K562 (cell line): Measurements from ENCODE around the gene LDLR. TPM values are rescaled to one million over a fixed set of nuclear protein-coding genes. Genes with fewer than 3 reads are reported as not detected.

Experiments
- ATAC-seq: fragments of 200-7000 bp; cut with Tn5 transposase; 3 replicates; pipeline ENCODE4 v1.9.1; 2020; ENCODE audit warnings: moderate library complexity
- BruUV-seq: library from RNA; stranded (reverse); fragments of 400-500 nt; replicated peaks from 2 replicates; lab custom pipeline; 2021; lab: Mats Ljungman, UMichigan
- CTCF ChIA-PET: fragments of 300-600 bp; formaldehyde crosslinking; extraction: SDS; loops from one replicate; lab custom pipeline; 2021; ENCODE audit warnings: low intra/inter-chr PET ratio; lab: Yijun Ruan, JAX
- POLR2A ChIA-PET: fragments of 300-600, 350-650 bp; sonication (Branson Sonifier 250); formaldehyde crosslinking; extraction: SDS; loops from one replicate; lab custom pipeline; 2021; ENCODE audit warnings: antibody characterized with exemption, inconsistent platforms; lab: Yijun Ruan, JAX
- DNase-seq, 4 experiments: peaks; one replicate each; pipeline versions ENCODE4 v3.0.0 to v3.0.0-alpha.2; 2011 to 2018; ENCODE audit warnings: low spot score in 3 of 4, mixed read lengths in 3 of 4; ENCODE audit errors: extremely low read depth in 1 of 4
- FAIRE-seq: peaks from 2 replicates; lab custom pipeline; 2011; peaks lifted over from hg19 to GRCh38; lab: Jason Lieb, UNC
- H2AFZ ChIP-seq: 2 replicates; pipeline ENCODE4 v1.6.0; 2011; ENCODE audit warnings: low read depth, low read length, control low read depth, inconsistent platforms
- H3K27ac ChIP-seq: fragments of 200-600 bp; 3 replicates; pipeline ENCODE4 v1.8.0; 2011; ENCODE audit warnings: low read depth, mild to moderate bottlenecking, control low read depth, inconsistent platforms, low read length, moderate library complexity, mixed read lengths; ENCODE audit errors: extremely low read depth
- H3K27me3 ChIP-seq, 2 experiments: fragments of 300-600 bp in 1 of 2; 2 replicates in 1 of 2; 3 replicates in 1 of 2; pipeline versions ENCODE4 v1.6.0 to v1.8.0; 2011; ENCODE audit warnings: inconsistent platforms in 2 of 2, low read length in 2 of 2, mild to moderate bottlenecking in 1 of 2, mixed read lengths in 1 of 2, moderate library complexity in 1 of 2; ENCODE audit not compliant: control insufficient read depth in 2 of 2, insufficient read depth in 2 of 2
- H3K36me3 ChIP-seq: fragments of 300-600 bp; 3 replicates; pipeline ENCODE4 v1.8.0; 2011; ENCODE audit warnings: mild to moderate bottlenecking, low read length, inconsistent platforms; ENCODE audit not compliant: control insufficient read depth, insufficient read depth
- H3K4me1 ChIP-seq, 2 experiments: fragments of 200-600 bp in 1 of 2; replicated peaks in 1 of 2; 2 replicates in 1 of 2; 3 replicates in 1 of 2; pipeline versions ENCODE4 v1.5.1 to v1.8.0; 2011; ENCODE audit warnings: inconsistent platforms in 2 of 2, low read length in 2 of 2, mild to moderate bottlenecking in 1 of 2, mixed read lengths in 1 of 2, moderate library complexity in 1 of 2; ENCODE audit not compliant: control insufficient read depth in 2 of 2, insufficient read depth in 2 of 2
- H3K4me2 ChIP-seq: 2 replicates; pipeline ENCODE4 v1.6.1; 2011; ENCODE audit warnings: low read length, control low read depth, inconsistent platforms, mixed read lengths; ENCODE audit not compliant: insufficient read depth
- H3K4me3 ChIP-seq: fragments of 200-600 bp; sonication (generic), shearing (Covaris generic); 2 replicates; pipeline ENCODE4 v1.5.1; 2016; ENCODE audit warnings: control low read depth, inconsistent platforms
- H3K79me2 ChIP-seq: fragments of 200-600 bp; 3 replicates; pipeline ENCODE4 v1.8.0; 2011; ENCODE audit warnings: low read length, inconsistent platforms; ENCODE audit not compliant: control insufficient read depth, insufficient read depth
- H3K9ac ChIP-seq, 2 experiments: 2 replicates each; pipeline versions ENCODE4 v1.6.0 to v1.6.1; 2011; ENCODE audit warnings: low read depth in 2 of 2, low read length in 2 of 2, control low read depth in 1 of 2, inconsistent platforms in 1 of 2, mild to moderate bottlenecking in 1 of 2, mixed read lengths in 1 of 2; ENCODE audit not compliant: insufficient read depth in 1 of 2
- H3K9me1 ChIP-seq: one replicate; pipeline ENCODE4 v1.6.0; 2011; ENCODE audit warnings: inconsistent platforms, mild to moderate bottlenecking, low read length, moderate library complexity; ENCODE audit not compliant: control insufficient read depth, insufficient read depth
- H3K9me3 ChIP-seq: replicated peaks from 2 replicates; pipeline ENCODE4 v1.5.1; 2011; ENCODE audit warnings: low read depth, low read length, inconsistent platforms; ENCODE audit not compliant: control insufficient read depth, insufficient read depth
- H4K20me1 ChIP-seq: replicated peaks from 2 replicates; pipeline ENCODE4 v1.6.1; 2011; ENCODE audit warnings: low read length, inconsistent platforms, mixed read lengths; ENCODE audit not compliant: control insufficient read depth, insufficient read depth
- EHMT2 ChIP-seq: fragments of 450-650 bp; IDR thresholded peaks from 2 replicates; pipeline ENCODE4 v1.6.1; 2018; ENCODE audit warnings: antibody characterized with exemption
- OTX1 ChIP-seq: fragments of 450-650 bp; formaldehyde crosslinking; IDR thresholded peaks from 2 replicates; pipeline ENCODE4 v1.4.0; 2022; ENCODE audit warnings: mild to moderate bottlenecking
- POLR2A ChIP-seq: fragments of 450-650 bp; conservative IDR thresholded peaks from 2 replicates; pipeline ENCODE4 v1.6.1; 2016
- POLR2AphosphoS2 ChIP-seq: IDR thresholded peaks from 2 replicates; pipeline ENCODE4 v1.6.1; 2012; ENCODE audit warnings: low read length, improper control_type of control experiment
- POLR3A ChIP-seq: IDR thresholded peaks from 2 replicates; pipeline ENCODE4 v1.6.1; 2011; ENCODE audit warnings: borderline replicate concordance, mild to moderate bottlenecking, moderate library complexity; ENCODE audit not compliant: insufficient read length, insufficient read depth; ENCODE audit errors: extremely low read depth
- RBFOX2 ChIP-seq: fragments of 200-400 bp; formaldehyde crosslinking; IDR thresholded peaks from 2 replicates; pipeline ENCODE4 v1.6.1; 2017; ENCODE audit warnings: low read depth, mild to moderate bottlenecking, low read length, moderate library complexity
- YY1 ChIP-seq, 3 experiments: IDR thresholded peaks; 2 replicates each; pipeline ENCODE4 v1.6.1; 2011; ENCODE audit warnings: low read length in 2 of 3, mild to moderate bottlenecking in 2 of 3, moderate library complexity in 2 of 3, borderline replicate concordance in 1 of 3, control low read depth in 1 of 3, low read depth in 1 of 3; ENCODE audit not compliant: insufficient read depth in 3 of 3, insufficient replicate concordance in 2 of 3, control insufficient read depth in 1 of 3, insufficient read length in 1 of 3; ENCODE audit errors: extremely low read depth in 1 of 3
- ZNF224 ChIP-seq: sonication (generic); formaldehyde crosslinking; IDR thresholded peaks from 2 replicates; pipeline ENCODE4 v1.8.0; 2022; ENCODE audit warnings: mild to moderate bottlenecking, missing genetic modification reagents
- ZNF311 ChIP-seq: fragments of 250-450 bp; sonication (Bioruptor Pico); IDR thresholded peaks from 2 replicates; pipeline ENCODE4 v1.4.0; 2020; ENCODE audit warnings: mild to moderate bottlenecking, moderate library complexity
- WGBS: fragments of 100-300 bp; shearing (Covaris generic); methylation state at CpG from one replicate; pipeline ENCODE4 v1.1.6; 2016; ENCODE audit warnings: low coverage, mixed read lengths; ENCODE audit not compliant: insufficient coverage; ENCODE audit errors: missing lambda C conversion rate; 5-methylcytosine and 5-hydroxymethylcytosine counted together
- in situ Hi-C: fragments of 300-500 bp; cut with MboI; formaldehyde crosslinking; loops from 4 replicates; pipeline ENCODE4 v1.15.0; 2018; ENCODE audit warnings: inconsistent platforms, mixed read lengths
- intact Hi-C: fragments of 100-400 bp; cut with micrococcal nuclease; formaldehyde crosslinking; loops from 2 replicates; pipeline ENCODE4 v1.14.2; 2022
- polyA plus RNA-seq, 8 experiments: library from polyadenylated mRNA; depleted of rRNA in 4 of 8; stranded (reverse) in 5 of 8; unstranded in 3 of 8; fragments of >200 nt; fragmentation: Nextera tagmentation in 2 of 8; fragmentation: Illumina TruSeq in 1 of 8; extraction: Ambion mirVana in 2 of 8; extraction: Trizol in 1 of 8; gene quantifications; 2 replicates each; pipeline versions ENCODE4 v1.2.1 to v1.2.3, GENCODE V29; 2011 to 2014; ENCODE audit warnings: inconsistent platforms in 1 of 8, missing spikeins in 1 of 8
- total RNA-seq, 7 experiments: library from RNA; depleted of rRNA in 6 of 7; stranded (reverse); fragments of >200 nt in 6 of 7; fragmentation: Illumina TruSeq in 2 of 7; extraction: Trizol in 2 of 7; gene quantifications; 2 replicates each; pipeline versions ENCODE4 v1.2.1 to v1.2.3, GENCODE V29; 2011 to 2021; ENCODE audit warnings: low replicate concordance in 1 of 7
- TF ChIP-seq, protein P1 (sequence below), 2 experiments: fragments of 450-650 bp in 1 of 2; sonication (generic) in 1 of 2; formaldehyde crosslinking in 1 of 2; IDR thresholded peaks in 1 of 2; conservative IDR thresholded peaks in 1 of 2; 2 replicates each; pipeline versions ENCODE4 v1.6.1 to v1.8.1; 2016 to 2023; ENCODE audit warnings: mild to moderate bottlenecking in 2 of 2, moderate library complexity in 2 of 2, inconsistent platforms in 1 of 2, missing genetic modification reagents in 1 of 2
- TF ChIP-seq, protein P2 (sequence below): sonication (generic); formaldehyde crosslinking; IDR thresholded peaks from 2 replicates; pipeline ENCODE4 v1.8.0; 2022; ENCODE audit warnings: mild to moderate bottlenecking, missing genetic modification reagents
- TF ChIP-seq, protein P3 (sequence below): fragments of 450-650 bp; formaldehyde crosslinking; IDR thresholded peaks from 2 replicates; pipeline ENCODE4 v1.4.0; 2020; ENCODE audit warnings: mild to moderate bottlenecking, moderate library complexity

The LDLR gene
- total and polyA plus RNA-seq, 9 of the 15 experiments (the other 6 are each of a cell fraction or from before 2014, with no cell fraction given), result 19.9 to 114 (median 56.3) TPM

DNA sequence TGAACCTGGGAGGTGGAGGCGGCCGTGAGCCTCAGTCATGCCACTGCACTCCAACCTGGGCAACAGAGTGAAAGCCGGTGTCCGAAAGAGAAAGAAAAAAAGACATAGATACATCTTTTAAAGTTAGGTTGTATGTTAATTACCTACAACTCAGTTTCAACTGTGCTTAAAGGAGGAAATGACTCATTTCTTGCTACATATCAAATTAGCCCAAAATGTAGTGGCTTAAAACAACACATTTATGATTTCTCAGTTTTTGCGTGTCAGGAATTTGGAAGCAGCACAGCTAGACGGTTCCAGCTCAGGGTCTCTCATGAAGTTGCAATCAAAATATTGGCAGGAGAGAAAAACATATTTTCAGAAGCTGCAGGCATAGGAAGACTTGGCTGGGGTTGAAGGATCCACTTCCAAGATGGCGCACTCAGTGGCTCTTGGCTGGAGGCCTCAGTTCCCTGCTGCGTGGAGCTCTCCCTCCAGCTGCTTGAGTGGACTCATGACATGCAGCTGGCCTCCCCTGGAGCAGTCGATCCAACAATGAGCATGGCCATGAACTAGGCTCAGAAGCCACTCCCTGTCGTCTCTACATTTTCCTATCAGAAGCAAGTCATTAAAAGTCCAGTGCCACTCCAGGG, 7.1 kb downstream of the LDLR start:
- peaks cover 96% of the 10 kb centered on the region for H3K36me3 ChIP-seq
- H3K4me1 ChIP-seq, result peaks cover 36 to 41% of the 10 kb centered on the region in 2 experiments
- WGBS, result 70% methylated on average over 10 of the region's 10 CpGs
- H3K4me2 ChIP-seq, result peak overlapping the region; percentile 32; the same call in 1 of the 2 replicates
- H3K9me3 ChIP-seq, result no peaks in the 10 kb centered on the region
- no peak overlapping the region for H2AFZ ChIP-seq
- H3K27ac ChIP-seq, result peak overlapping the region; percentile 81
- DNase-seq (no peak), ATAC-seq (no peak), FAIRE-seq (no peak)
- H3K4me3 ChIP-seq, result no peak overlapping the region
- peaks cover 75% of the 10 kb centered on the region for H4K20me1 ChIP-seq
- peaks cover 18% of the 10 kb centered on the region for H3K9me1 ChIP-seq
- no TSS peak for BruUV-seq
- H3K27me3 ChIP-seq, result no peaks in the 10 kb centered on the region
- in situ Hi-C loops (no loop called here), intact Hi-C loops (no loop called here)
- H3K79me2 ChIP-seq, result peaks cover 97% of the 10 kb centered on the region
- ChIA-PET CTCF (no interaction called here), POLR2A (interaction anchor here (0.6 to 2.4 kb wide), 7 partner anchors 10 to 1273 kb away, joined by 3 to 8 read pairs (median 3); no protein-coding TSS in a partner anchor)
- H3K9ac ChIP-seq, result peak overlapping the region; percentile 11 to 41; a peak in 3 of 4 replicates
- peak; percentile 61; the same call in 1 of the 2 replicates for TF ChIP-seq POLR2AphosphoS2
- no peak for TF ChIP-seq POLR3A
- TF ChIP-seq ZNF224 (CRISPR knock-in tag), result 0 out of 2 replicates have a peak, but pooled peaks have one; percentile 49
- TF ChIP-seq, protein P1, sequence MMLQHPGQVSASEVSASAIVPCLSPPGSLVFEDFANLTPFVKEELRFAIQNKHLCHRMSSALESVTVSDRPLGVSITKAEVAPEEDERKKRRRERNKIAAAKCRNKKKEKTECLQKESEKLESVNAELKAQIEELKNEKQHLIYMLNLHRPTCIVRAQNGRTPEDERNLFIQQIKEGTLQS (IDR thresholded peaks at IDR 0.05), result peak; percentile 38
- TF ChIP-seq, protein P1 (CRISPR knock-in tag; conservative IDR thresholded peaks at IDR 0.05), result no peak
- TF ChIP-seq EHMT2, result peak; percentile 65; the same call in 1 of the 2 replicates
- peak; percentile 73 for TF ChIP-seq RBFOX2
- TF ChIP-seq, protein P2, sequence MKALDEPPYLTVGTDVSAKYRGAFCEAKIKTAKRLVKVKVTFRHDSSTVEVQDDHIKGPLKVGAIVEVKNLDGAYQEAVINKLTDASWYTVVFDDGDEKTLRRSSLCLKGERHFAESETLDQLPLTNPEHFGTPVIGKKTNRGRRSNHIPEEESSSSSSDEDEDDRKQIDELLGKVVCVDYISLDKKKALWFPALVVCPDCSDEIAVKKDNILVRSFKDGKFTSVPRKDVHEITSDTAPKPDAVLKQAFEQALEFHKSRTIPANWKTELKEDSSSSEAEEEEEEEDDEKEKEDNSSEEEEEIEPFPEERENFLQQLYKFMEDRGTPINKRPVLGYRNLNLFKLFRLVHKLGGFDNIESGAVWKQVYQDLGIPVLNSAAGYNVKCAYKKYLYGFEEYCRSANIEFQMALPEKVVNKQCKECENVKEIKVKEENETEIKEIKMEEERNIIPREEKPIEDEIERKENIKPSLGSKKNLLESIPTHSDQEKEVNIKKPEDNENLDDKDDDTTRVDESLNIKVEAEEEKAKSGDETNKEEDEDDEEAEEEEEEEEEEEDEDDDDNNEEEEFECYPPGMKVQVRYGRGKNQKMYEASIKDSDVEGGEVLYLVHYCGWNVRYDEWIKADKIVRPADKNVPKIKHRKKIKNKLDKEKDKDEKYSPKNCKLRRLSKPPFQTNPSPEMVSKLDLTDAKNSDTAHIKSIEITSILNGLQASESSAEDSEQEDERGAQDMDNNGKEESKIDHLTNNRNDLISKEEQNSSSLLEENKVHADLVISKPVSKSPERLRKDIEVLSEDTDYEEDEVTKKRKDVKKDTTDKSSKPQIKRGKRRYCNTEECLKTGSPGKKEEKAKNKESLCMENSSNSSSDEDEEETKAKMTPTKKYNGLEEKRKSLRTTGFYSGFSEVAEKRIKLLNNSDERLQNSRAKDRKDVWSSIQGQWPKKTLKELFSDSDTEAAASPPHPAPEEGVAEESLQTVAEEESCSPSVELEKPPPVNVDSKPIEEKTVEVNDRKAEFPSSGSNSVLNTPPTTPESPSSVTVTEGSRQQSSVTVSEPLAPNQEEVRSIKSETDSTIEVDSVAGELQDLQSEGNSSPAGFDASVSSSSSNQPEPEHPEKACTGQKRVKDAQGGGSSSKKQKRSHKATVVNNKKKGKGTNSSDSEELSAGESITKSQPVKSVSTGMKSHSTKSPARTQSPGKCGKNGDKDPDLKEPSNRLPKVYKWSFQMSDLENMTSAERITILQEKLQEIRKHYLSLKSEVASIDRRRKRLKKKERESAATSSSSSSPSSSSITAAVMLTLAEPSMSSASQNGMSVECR (CRISPR knock-in tag), result peak; percentile 39; the same call in 1 of the 2 replicates
- 0 out of 2 replicates have a peak, but pooled peaks have one; percentile 61 for TF ChIP-seq OTX1 (CRISPR knock-in tag)
- TF ChIP-seq, protein P3, sequence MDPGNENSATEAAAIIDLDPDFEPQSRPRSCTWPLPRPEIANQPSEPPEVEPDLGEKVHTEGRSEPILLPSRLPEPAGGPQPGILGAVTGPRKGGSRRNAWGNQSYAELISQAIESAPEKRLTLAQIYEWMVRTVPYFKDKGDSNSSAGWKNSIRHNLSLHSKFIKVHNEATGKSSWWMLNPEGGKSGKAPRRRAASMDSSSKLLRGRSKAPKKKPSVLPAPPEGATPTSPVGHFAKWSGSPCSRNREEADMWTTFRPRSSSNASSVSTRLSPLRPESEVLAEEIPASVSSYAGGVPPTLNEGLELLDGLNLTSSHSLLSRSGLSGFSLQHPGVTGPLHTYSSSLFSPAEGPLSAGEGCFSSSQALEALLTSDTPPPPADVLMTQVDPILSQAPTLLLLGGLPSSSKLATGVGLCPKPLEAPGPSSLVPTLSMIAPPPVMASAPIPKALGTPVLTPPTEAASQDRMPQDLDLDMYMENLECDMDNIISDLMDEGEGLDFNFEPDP (CRISPR knock-in tag), result 0 out of 2 replicates have a peak, but pooled peaks have one; percentile 21
- TF ChIP-seq ZNF311 (CRISPR knock-in tag), result 0 out of 2 replicates have a peak, but pooled peaks have one; percentile 45
- peak; percentile 18 for TF ChIP-seq POLR2A
- TF ChIP-seq YY1 (IDR thresholded peaks at IDR 0.05; ENCODE audit: borderline replicate concordance in 1 of 3, control insufficient read depth in 1 of 3, extremely low read depth in 1 of 3, insufficient read depth in 3 of 3, insufficient read length in 1 of 3, insufficient replicate concordance in 2 of 3, low read depth in 1 of 3, low read length in 2 of 3), result peak in 1 of 3 experiments; percentile 61
